HCT116 (cell line): ENCODE results near the gene ARL15. TPM values are rescaled to one million over a fixed set of nuclear protein-coding genes. Genes with fewer than 3 reads are reported as not detected.

Experiments used
- ATAC-seq: fragments of 200-7000 bp; cut with Tn5 transposase; 2 replicates; pipeline ENCODE4 v1.9.1; 2020; ENCODE audit warnings: mild to moderate bottlenecking, moderate library complexity
- BruUV-seq: library from RNA; stranded (reverse); fragments of 400-500 nt; replicated peaks from 2 replicates; lab custom pipeline; 2021; lab: Mats Ljungman, UMichigan
- CTCF ChIA-PET: fragments of 300-600 bp; sonication (Branson Sonifier 250); formaldehyde crosslinking; loops from one replicate; lab custom pipeline; 2021; ENCODE audit warnings: antibody characterized with exemption; lab: Charles Lee
- POLR2A ChIA-PET: fragments of 300-600, 350-600 bp; sonication (Branson Sonifier 250); formaldehyde crosslinking; loops from one replicate; lab custom pipeline; 2021; ENCODE audit warnings: antibody characterized with exemption; lab: Charles Lee
- RAD21 ChIA-PET, 2 experiments: fragments of 300-600 bp; sonication (Branson Sonifier 250); formaldehyde crosslinking; loops; one replicate each; lab custom pipeline; 2023; ENCODE audit warnings: low total read pairs in 2 of 2; ENCODE audit not compliant: uncharacterized antibody in 2 of 2, unreplicated experiment in 2 of 2, low non-redundant PET in 1 of 2; lab: Charles Lee
- DNase-seq: peaks from one replicate; pipeline ENCODE4 v3.0.0-alpha.2; 2010; ENCODE audit warnings: low read depth, low spot score
- H2AFZ ChIP-seq: fragments of 200-600 bp; shearing (Covaris generic), sonication (generic); 2 replicates; pipeline ENCODE4 v1.6.1; 2017; ENCODE audit warnings: low read depth, mixed run types, mixed read lengths, antibody characterized with exemption, low read length; ENCODE audit not compliant: poor library complexity, severe bottlenecking
- H3K27ac ChIP-seq: 2 replicates; pipeline ENCODE4 v1.5.1; 2012; ENCODE audit warnings: low read depth, low read length
- H3K27me3 ChIP-seq: fragments of 200-600 bp; sonication (generic); 2 replicates; pipeline ENCODE4 v1.6.1; 2016; ENCODE audit warnings: mixed run types, low read length, mixed read lengths; ENCODE audit not compliant: insufficient read depth
- H3K36me3 ChIP-seq, 2 experiments: fragments of 200-500 bp in 1 of 2; fragments of 200-600 bp in 1 of 2; sonication (Bioruptor generic) in 1 of 2; sonication (generic) in 1 of 2; 2 replicates each; pipeline versions ENCODE4 v1.5.1 to v1.6.1; 2014 to 2016; ENCODE audit warnings: low read length in 2 of 2, inconsistent platforms in 1 of 2, mixed read lengths in 1 of 2, mixed run types in 1 of 2; ENCODE audit not compliant: insufficient read depth in 2 of 2, control insufficient read depth in 1 of 2
- H3K4me1 ChIP-seq, 2 experiments: fragments of 200-600 bp in 1 of 2; sonication (generic) in 1 of 2; 2 replicates each; pipeline versions ENCODE4 v1.5.1 to v1.6.1; 2012 to 2017; ENCODE audit warnings: low read length in 2 of 2, inconsistent platforms in 1 of 2, mild to moderate bottlenecking in 1 of 2, mixed read lengths in 1 of 2, mixed run types in 1 of 2, moderate library complexity in 1 of 2; ENCODE audit not compliant: insufficient read depth in 2 of 2, control insufficient read depth in 1 of 2
- H3K4me2 ChIP-seq: fragments of 200-600 bp; sonication (generic); 2 replicates; pipeline ENCODE4 v1.6.1; 2017; ENCODE audit warnings: mixed run types, low read length, mixed read lengths
- H3K4me3 ChIP-seq, 2 experiments: fragments of 200-600 bp in 1 of 2; sonication (generic) in 1 of 2; replicated peaks in 1 of 2; 2 replicates each; pipeline ENCODE4 v1.5.1; 2011 to 2016; ENCODE audit warnings: low read length in 2 of 2, control low read depth in 1 of 2, low read depth in 1 of 2, mild to moderate bottlenecking in 1 of 2, mixed read lengths in 1 of 2, mixed run types in 1 of 2
- H3K79me2 ChIP-seq: fragments of 200-600 bp; sonication (generic); 2 replicates; pipeline ENCODE4 v1.6.1; 2017; ENCODE audit warnings: mild to moderate bottlenecking, mixed run types, low read length, moderate library complexity, mixed read lengths; ENCODE audit not compliant: insufficient read depth
- H3K9ac ChIP-seq: fragments of 200-600 bp; sonication (generic); 2 replicates; pipeline ENCODE4 v1.6.1; 2016; ENCODE audit warnings: low read length, mixed read lengths
- H3K9me2 ChIP-seq: fragments of 200-600 bp; sonication (generic), shearing (Covaris generic); 2 replicates; pipeline ENCODE4 v1.6.1; 2017; ENCODE audit warnings: mixed run types, mild to moderate bottlenecking, moderate library complexity; ENCODE audit not compliant: insufficient read depth
- H3K9me3 ChIP-seq, 2 experiments: fragments of 200-500 bp in 1 of 2; fragments of 200-600 bp in 1 of 2; sonication (Bioruptor generic) in 1 of 2; sonication (generic) in 1 of 2; 2 replicates each; pipeline ENCODE4 v1.6.1; 2014 to 2017; ENCODE audit warnings: low read length in 2 of 2, mixed read lengths in 2 of 2, inconsistent platforms in 1 of 2, low read depth in 1 of 2, mild to moderate bottlenecking in 1 of 2, mixed run types in 1 of 2, moderate library complexity in 1 of 2; ENCODE audit not compliant: control insufficient read depth in 1 of 2, insufficient read depth in 1 of 2
- H4K20me1 ChIP-seq: fragments of 200-600 bp; sonication (generic), shearing (Covaris generic); 2 replicates; pipeline ENCODE4 v1.6.1; 2017; ENCODE audit warnings: mixed run types, mild to moderate bottlenecking, moderate library complexity; ENCODE audit not compliant: insufficient read depth
- ATF3 ChIP-seq: IDR thresholded peaks from 2 replicates; pipeline ENCODE4 v1.6.1; 2012
- CEBPB ChIP-seq: IDR thresholded peaks from 2 replicates; pipeline ENCODE4 v1.6.1; 2012; ENCODE audit warnings: low read depth
- EGR1 ChIP-seq: IDR thresholded peaks from 2 replicates; pipeline ENCODE4 v1.6.1; 2012; ENCODE audit warnings: low read depth
- EZH2phosphoT487 ChIP-seq: fragments of 200-600 bp; IDR thresholded peaks from 2 replicates; pipeline ENCODE4 v1.6.1; 2018; ENCODE audit warnings: antibody characterized with exemption, borderline replicate concordance
- FOSL1 ChIP-seq: IDR thresholded peaks from 2 replicates; pipeline ENCODE4 v1.6.1; 2012; ENCODE audit warnings: low read depth
- JUND ChIP-seq: IDR thresholded peaks from 2 replicates; pipeline ENCODE4 v1.6.1; 2012
- MAX ChIP-seq: IDR thresholded peaks from 2 replicates; pipeline ENCODE4 v1.6.1; 2012
- POLR2A ChIP-seq: IDR thresholded peaks from 2 replicates; pipeline ENCODE4 v1.7.0; 2011; ENCODE audit warnings: borderline replicate concordance; ENCODE audit not compliant: insufficient read depth, insufficient read length; ENCODE audit errors: extremely low read depth
- POLR2AphosphoS5 ChIP-seq: IDR thresholded peaks from 2 replicates; pipeline ENCODE4 v1.6.1; 2011; ENCODE audit warnings: mild to moderate bottlenecking, low read depth, low read length, moderate library complexity
- SIN3A ChIP-seq: IDR thresholded peaks from 2 replicates; pipeline ENCODE4 v1.6.1; 2012; ENCODE audit warnings: low read depth
- SP1 ChIP-seq: IDR thresholded peaks from 2 replicates; pipeline ENCODE4 v1.6.1; 2012; ENCODE audit warnings: low read depth
- SRF ChIP-seq: IDR thresholded peaks from 2 replicates; pipeline ENCODE4 v1.6.1; 2012; ENCODE audit warnings: low read depth
- ZBTB33 ChIP-seq: IDR thresholded peaks from 2 replicates; pipeline ENCODE4 v1.6.1; 2011; ENCODE audit warnings: mild to moderate bottlenecking, low read length, moderate library complexity; ENCODE audit not compliant: insufficient replicate concordance; ENCODE audit errors: extremely low read depth
- ZFX ChIP-seq: fragments of 450-650 bp; IDR thresholded peaks from 2 replicates; pipeline ENCODE4 v1.6.1; 2017
- intact Hi-C: fragments of 100-400 bp; cut with micrococcal nuclease; formaldehyde crosslinking; loops from 2 replicates; pipeline ENCODE4 v1.10.0; 2022
- total RNA-seq: library from RNA; stranded (reverse); gene quantifications from one replicate; pipeline ENCODE4 v1.2.1, GENCODE V29; 2021; ENCODE audit not compliant: unreplicated experiment

The ARL15 gene
- total RNA-seq, 1 experiment from 2014 or later: 15.0 TPM

GRCh38 chr5:54325272-54325609, 14.9 kb upstream of the ARL15 start:
- no peaks in the 10 kb centered on the region for H3K9me3 ChIP-seq
- ATAC-seq: no peak
- H2AFZ ChIP-seq: no peak overlapping the region
- no peak for TF ChIP-seq EGR1
- no peak for TF ChIP-seq POLR2AphosphoS5
- TF ChIP-seq ZFX: no peak
- TF ChIP-seq CEBPB: no peak
- no peak for TF ChIP-seq SP1
- TF ChIP-seq EZH2phosphoT487: no peak
- TF ChIP-seq MAX: no peak
- TF ChIP-seq SRF: no peak
- no peak for TF ChIP-seq JUND
- no peak for TF ChIP-seq SIN3A
- TF ChIP-seq ATF3: no peak
- no peak overlapping the region for H3K4me2 ChIP-seq
- no peaks in the 10 kb centered on the region for H3K27me3 ChIP-seq
- no peaks in the 10 kb centered on the region for H4K20me1 ChIP-seq
- ChIA-PET POLR2A (no interaction called here), RAD21 (no interaction called here), CTCF (no interaction called here)
- H3K36me3 ChIP-seq: no peaks in the 10 kb centered on the region
- no peak overlapping the region for H3K27ac ChIP-seq
- no peaks in the 10 kb centered on the region for H3K79me2 ChIP-seq
- intact Hi-C loops: no loop called here
- H3K9ac ChIP-seq: no peak overlapping the region
- no peaks in the 10 kb centered on the region for H3K9me2 ChIP-seq
- no peak for DNase-seq
- H3K4me1 ChIP-seq: no peaks in the 10 kb centered on the region
- no peak overlapping the region for H3K4me3 ChIP-seq
- no TSS peak for BruUV-seq

- ATAC-seq (no peak), DNase-seq (no peak)
- ChIA-PET CTCF (no interaction called here), POLR2A (interaction anchor here (0.9 kb wide), 1 partner anchor 14 kb away, joined by 3 read pairs; the partner anchor contains the start of gene ARL15), RAD21 (no interaction called here)
- Histone ChIP-seq H3K4me1 (no peaks in the 10 kb centered on the region), H3K4me3 (no peak overlapping the region), H4K20me1 (no peaks in the 10 kb centered on the region), H3K9me2 (no peaks in the 10 kb centered on the region), H3K4me2 (no peak overlapping the region), H2AFZ (no peak overlapping the region), H3K27me3 (no peaks in the 10 kb centered on the region), H3K79me2 (no peaks in the 10 kb centered on the region), H3K9me3 (no peaks in the 10 kb centered on the region), H3K36me3 (no peaks in the 10 kb centered on the region), H3K9ac (no peak overlapping the region), H3K27ac (no peak overlapping the region)
- intact Hi-C loops: no loop called here
- TF ChIP-seq CEBPB (no peak), FOSL1 (no peak), ZBTB33 (no peak), JUND (no peak), POLR2A (no peak), SP1 (no peak)
- no TSS peak for BruUV-seq
Measured at GRCh38 chr5:54324651-54325271, 14.4 kb upstream of the ARL15 start.
